GM18507 (cell line): ENCODE measurements around the gene TANC1.

ENCODE experiments used
- DNase-seq: peaks from one replicate; pipeline ENCODE4 v3.0.0; 2011; ENCODE audit warnings: low read depth; ENCODE audit not compliant: insufficient read length; ENCODE audit errors: extremely low spot score
- FAIRE-seq: peaks from 2 replicates; lab custom pipeline; 2011; peaks lifted over from hg19 to GRCh38; lab: Jason Lieb, UNC

Gene TANC1

DNA sequence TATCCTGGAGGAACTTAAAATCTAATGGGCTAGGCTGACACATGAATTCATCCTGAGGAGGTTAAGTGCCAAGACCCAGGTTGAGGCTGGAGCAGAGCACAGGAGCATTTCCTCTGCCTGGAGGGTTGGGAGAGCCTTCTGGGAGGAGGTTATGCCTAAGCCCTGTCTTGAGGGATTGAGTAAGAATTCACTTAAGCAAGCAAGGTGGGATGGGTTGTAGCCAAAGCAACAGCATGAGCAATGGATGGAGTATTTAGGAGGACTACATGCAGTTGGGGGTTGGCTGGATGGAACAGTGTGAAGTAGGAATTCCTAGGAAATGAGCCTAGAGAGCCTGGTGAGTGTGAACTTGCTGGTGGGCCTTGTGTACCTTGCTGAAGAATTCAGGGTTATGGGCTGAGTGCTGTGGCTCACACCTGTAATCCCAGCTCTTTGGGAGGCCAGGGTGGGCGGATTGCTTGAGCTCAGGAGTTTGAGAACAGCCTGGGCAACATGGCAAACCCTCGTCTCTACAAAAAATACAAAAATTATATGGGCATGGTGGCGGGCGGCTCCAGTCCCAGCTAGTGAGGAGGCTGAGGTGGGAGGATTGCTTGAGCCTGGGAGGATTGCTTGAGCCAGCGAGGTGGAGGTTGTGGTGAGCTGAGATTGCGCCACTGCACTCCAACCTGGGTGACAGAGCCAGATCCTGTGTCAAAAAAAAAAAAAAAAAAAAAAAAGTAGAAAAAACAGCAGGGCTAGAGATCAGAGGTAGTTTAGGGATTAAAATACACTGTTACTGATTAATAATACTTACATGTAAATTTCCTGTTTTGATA is 22.2 kb downstream of the TANC1 start:
- DNase-seq, result no peak
- FAIRE-seq, result no peak

DNA sequence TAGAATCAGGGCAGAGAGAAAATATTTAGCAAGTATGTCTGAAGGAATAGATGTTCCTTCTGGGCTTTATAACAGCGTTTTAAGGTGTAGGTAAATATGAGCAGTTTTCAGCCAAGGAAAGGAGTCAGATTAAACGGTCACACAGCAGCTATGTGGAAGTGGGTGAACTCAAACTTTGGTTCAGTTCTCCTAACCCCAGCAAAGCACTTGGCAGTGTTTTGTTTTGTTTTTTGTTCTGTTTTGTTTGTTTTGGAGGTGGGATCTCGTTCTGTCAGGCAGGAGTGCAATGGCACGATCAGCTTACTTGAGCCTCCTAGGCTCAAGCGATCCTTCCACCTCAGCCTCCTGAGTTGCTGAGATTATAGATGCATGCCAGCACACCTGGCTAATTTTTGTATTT is 24.6 kb downstream of the TANC1 start:
- no peak for FAIRE-seq
- DNase-seq, result no peak

GRCh38 chr2:158993721-158994587 is 25.5 kb downstream of the TANC1 start:
- no peak for FAIRE-seq
- DNase-seq, result no peak

DNA sequence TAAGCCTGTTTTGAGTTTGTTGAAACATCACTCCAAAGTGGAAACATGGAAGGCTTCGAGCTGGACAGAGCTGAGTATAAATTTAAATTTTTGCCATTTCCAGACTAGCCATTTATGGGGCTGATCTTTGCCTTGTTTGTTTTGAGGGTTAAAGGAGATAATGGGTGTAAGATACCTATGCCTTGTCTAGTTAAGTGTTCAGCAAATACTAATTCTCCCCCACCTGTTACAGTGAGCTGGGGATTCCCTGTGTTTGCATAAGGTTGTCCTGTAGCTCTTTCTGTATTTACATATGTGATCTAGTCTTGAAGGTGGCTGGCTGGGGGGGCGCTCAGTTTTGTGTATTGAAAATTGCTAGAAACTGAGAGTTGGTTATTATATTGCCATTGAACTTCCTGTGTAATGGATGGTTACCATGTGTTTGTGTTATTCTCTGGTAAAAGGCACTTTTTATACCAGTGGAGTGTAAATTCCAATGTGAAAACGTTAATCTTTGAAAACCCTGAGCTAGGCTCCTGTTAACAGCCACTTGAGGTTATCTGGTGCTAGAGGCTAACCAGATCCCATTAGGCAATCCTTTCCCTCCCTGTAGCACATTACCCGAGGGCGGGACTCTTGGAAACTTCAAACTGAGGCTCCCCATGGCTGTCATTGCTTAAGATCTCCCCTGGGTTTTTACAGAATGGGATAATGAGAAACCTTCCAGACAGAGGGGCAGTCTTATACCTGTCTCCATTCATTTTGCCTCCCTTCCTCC is 26.7 kb downstream of the TANC1 start:
- FAIRE-seq (no peak), DNase-seq (no peak)

DNA sequence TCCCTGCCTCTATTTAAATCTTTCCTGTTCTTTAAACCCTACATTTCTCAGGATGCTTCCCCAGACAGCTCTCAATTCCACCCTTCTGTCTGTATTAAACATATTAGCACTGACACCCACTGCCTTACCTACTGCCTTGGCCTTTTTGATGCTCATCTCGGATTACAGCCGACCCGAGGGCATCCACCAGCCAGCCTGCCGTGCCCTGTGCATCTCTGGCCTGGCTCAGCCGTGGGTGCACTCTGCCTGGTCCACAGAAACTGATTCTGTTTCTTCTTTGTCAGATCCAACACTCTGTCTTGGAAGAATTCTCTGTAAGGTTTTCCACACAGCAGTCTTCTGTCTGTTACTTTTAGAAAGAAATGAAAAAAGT is 27.2 kb downstream of the TANC1 start:
- no peak for FAIRE-seq

DNA sequence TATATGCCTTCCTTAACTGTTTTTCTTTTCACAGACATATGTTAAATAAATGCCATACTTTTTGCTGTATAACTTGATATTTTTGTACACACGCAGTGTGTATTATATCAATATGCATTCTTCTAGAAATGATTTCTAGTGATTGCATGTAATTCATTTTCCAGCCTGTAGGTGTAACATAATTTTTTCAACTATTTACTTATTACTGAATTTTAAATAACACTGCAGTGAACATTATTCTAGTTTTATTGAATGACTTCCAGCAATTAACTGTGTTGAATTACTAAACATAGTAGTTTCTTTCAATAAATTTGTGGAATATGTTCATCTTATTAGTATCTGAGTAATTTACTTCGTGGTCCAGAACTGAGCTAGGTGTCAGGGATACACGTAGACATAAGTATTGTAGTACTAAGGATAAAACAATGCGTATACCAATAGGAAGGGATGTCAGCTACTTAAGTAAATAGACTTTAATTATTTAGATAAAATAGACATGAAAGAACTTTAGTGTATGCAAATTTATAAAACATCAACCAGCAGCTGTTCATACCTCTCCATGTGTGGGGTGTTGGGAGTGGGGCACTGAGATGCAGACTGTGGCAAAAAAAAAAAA is 28.0 kb downstream of the TANC1 start:
- FAIRE-seq, result no peak
- DNase-seq, result no peak

More for the DNA sequence above, 27.2 kb downstream of the TANC1 start:
- DNase-seq, result no peak

DNA sequence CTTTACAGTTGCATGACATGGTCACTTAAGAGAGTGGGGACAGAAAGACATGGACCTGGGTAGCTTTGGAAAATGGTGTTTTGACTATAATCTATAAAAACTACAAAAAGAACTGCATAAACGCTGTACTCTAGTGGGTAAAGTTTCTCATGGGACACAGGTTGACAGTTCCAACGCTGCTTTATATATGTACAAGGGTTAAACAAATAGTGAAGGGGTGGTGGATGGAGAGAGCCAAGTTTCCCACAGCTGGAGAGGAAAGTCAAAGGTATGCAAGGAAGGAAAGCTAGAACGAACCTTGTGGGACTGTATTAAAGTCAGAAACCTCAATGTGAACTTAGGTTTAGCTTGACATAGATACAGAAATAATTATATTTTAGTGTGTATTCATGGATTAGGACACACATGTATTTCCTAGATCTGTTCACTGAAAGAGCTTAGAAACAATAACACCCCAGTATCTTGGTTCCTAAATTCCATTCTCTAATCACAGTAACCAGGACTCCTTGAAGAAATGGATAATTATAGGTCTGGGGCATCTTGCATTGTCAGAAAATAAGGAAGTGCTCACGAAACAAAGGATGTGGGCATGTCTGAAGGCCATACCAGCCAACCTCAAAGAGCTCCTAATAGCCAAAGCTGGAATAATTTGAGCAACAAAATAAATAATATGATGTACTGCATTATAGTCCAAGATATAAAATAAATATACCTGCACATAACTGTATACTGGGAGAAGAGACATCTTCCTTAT is 28.8 kb downstream of the TANC1 start:
- no peak for FAIRE-seq
- DNase-seq, result no peak

DNA sequence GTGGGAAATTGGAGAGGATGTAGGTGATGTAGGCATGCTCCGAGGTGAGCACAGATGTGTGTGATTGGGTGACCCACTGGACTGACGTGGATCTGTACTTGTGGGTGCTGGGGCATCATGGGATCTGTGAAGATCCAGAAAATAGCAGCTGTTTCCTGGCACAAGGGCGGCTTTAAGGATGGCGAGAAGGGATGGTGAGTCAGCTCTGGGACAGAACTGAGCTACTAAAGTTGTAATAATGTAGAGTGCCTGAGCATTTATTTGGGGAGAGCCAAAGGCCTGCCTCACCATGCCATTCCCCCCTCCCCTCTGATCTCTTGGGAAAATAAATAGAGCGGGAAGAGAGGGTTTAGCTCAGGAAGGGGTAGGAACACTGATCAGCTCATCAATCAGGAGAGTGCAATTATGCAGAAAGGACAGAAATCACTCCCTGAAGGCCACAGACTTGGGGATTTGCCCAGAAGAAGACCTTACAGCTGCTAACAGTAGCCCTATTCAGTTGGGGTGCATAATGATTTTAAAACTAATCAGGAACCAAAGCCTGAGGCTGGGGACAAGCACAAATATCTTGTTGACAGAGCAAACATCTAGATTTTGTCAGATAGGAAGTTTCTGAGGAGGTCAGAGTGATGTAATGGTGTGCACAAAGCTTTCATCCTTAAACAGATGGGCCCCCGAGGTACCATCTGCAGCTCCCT is 30.3 kb downstream of the TANC1 start:
- no peak for FAIRE-seq
- no peak for DNase-seq

DNA sequence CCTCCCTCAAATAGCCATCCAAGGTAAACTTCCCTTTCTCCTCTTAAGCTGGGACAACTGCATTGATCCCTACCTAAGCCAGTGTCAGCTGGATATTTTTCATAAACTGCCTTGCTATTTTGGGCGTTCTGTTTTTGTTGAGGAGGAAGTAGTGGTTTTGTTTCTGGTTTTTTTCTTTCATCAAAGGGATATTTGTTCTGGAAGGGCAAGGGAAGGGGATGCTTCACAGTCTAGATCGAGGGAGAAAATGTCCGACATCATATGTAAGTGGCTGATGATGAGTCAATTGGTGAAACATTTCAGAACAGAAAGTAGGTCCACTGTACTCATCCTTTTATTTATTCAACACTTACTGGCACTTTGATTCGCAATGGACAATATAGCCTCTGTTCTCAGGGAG is 31.0 kb downstream of the TANC1 start:
- FAIRE-seq, result no peak

DNA sequence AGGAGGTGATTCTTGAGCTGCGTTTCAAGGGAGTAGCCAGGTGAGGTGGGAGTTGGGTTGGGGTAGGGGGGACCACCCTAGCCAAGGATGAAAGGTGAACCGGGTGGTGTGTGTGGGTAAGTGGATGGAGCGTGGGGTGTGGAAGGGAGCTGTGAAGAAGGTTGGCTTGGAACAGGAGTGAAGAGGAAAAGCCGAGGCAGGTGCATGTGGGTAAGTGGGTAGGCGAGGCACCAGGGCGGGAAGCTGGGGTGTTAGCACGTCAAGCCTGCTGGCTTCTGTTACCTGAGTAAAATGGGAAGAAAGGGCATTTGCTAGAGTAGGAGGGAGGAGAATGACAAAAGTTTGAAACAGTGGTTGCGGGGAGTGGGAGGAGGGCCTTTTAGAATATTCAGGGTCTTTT is 31.6 kb downstream of the TANC1 start:
- DNase-seq, result no peak
- no peak for FAIRE-seq

More for the DNA sequence above, 31.0 kb downstream of the TANC1 start:
- DNase-seq, result no peak

DNA sequence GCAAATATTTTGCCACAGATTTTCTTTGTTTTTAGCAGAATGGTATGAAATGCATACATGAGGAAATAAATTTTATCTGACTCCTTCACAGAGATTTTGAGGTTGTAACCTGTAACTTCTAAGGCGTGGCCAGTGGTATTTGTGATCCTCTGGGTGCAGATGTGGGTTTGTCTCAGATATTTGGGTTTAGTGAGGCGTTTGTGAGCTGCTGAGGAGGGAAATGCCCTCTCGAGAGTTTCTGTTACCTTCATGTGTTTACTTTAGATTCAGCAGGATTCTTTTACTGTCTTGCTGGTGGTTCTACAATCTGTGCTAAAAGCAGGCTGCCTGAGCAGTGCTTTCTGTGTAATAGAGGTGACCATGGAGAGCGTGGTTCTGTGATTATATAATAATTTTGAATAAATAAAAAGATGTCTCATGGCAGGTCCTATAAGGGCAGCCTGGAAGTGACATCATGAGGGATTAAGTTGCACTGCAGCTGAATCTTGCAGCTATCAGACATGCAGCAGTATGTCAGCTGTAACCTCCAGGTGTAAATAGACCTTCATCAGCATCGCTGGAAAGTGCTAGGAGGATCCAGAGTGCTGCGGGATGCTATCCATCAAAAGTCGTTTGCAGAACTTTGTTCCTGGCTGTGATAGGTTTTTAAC is 34.1 kb downstream of the TANC1 start:
- DNase-seq, result no peak
- no peak for FAIRE-seq

GRCh38 chr2:159003555-159003954 is 35.1 kb downstream of the TANC1 start:
- no peak for DNase-seq
- no peak for FAIRE-seq

- FAIRE-seq (no peak), DNase-seq (no peak)
These were observed 36.4 kb downstream of the TANC1 start for GRCh38 chr2:159004849-159005248.

- no peak for FAIRE-seq
These were observed 41.5 kb downstream of the TANC1 start for GRCh38 chr2:159009940-159010339.

DNA sequence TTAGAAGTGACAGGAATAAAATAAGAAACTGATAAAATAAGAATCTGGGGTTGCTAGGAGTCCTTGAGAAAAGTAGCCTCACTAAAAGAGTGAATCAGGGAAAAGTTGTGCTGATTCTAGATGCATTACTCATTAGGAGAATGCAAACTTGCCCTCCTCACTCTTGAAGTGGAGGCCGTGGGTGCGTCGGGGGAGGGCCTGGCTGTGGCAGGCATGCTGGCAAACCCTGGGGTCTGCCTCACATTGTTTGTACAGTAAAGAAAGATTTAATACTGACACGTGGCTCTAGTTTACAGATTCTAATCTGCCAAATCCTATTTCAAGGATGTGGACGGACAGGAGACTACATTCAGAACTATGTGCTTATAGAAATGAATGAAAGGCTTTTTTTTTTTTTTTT is 41.9 kb downstream of the TANC1 start:
- no peak for DNase-seq
- no peak for FAIRE-seq

More at GRCh38 chr2:159009940-159010339, 41.5 kb downstream of the TANC1 start:
- DNase-seq, result no peak

- FAIRE-seq (no peak), DNase-seq (no peak)
These were observed 42.5 kb downstream of the TANC1 start for GRCh38 chr2:159010963-159011362.

DNA sequence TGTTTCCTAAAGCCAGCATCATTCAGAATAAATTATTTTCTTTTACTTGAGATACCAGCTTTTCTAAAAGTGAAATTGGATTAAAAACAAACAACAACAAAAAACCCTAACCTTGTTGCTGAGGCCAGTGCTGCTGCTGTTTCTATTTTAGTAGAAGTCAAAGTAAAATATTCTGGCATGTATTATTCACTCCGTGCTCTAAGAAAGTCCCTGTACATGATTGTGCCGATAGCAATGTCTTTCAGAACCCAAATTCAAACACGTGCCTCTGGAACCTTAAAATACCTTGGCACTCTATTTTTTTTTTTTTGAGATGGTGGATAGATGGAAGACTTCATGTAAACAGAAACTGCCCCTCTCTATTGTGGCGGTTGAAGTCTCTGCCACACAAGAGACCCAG is 43.7 kb downstream of the TANC1 start:
- FAIRE-seq, result no peak
- DNase-seq, result no peak

- DNase-seq, result no peak
- no peak for FAIRE-seq
These were observed 44.7 kb downstream of the TANC1 start for GRCh38 chr2:159013103-159013502.
